ENCODE measurements around the gene PARD6B.

The PARD6B gene

DNA sequence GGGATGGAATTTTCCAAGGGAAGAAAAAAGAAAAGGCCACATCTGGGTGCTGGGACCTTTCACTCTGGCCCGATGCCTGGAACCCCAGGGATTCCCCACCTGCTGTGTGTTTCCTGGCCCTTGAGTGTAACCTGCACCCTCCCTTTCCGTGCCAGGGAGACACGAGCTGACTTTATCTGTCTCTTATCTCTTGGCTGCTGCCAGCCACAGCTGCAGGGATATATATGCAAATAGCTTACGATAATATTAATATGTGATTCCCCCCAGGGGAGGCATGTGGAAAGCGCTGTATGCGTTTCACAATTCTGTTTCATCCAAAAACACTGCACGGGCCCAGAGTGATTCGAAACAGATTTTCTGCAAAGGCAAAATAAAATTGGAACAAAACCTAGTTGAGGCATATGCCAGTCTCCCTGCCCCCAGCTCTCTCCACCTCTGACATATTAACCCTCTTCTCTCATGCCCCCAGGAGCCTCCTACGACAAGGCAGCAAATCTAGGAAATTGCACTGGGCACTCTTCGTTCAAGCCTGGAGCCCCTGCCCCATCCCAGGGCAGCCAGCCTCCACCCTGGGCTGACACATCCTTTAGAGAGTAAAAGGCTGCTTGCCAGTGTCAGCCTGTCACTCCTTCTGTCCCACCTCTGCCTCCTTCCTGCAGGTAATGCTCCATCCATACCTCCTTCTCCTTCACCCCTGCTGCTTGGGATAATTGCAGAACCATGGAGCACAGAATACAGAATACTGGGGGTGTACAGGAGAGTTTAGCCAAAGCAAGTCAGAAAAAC lies 41.3 kb upstream of the PARD6B start:
- DNase-seq (ENCODE audit: insufficient read length, low spot score) (no peak), FAIRE-seq (no peak)
- TF ChIP-seq, protein P1, sequence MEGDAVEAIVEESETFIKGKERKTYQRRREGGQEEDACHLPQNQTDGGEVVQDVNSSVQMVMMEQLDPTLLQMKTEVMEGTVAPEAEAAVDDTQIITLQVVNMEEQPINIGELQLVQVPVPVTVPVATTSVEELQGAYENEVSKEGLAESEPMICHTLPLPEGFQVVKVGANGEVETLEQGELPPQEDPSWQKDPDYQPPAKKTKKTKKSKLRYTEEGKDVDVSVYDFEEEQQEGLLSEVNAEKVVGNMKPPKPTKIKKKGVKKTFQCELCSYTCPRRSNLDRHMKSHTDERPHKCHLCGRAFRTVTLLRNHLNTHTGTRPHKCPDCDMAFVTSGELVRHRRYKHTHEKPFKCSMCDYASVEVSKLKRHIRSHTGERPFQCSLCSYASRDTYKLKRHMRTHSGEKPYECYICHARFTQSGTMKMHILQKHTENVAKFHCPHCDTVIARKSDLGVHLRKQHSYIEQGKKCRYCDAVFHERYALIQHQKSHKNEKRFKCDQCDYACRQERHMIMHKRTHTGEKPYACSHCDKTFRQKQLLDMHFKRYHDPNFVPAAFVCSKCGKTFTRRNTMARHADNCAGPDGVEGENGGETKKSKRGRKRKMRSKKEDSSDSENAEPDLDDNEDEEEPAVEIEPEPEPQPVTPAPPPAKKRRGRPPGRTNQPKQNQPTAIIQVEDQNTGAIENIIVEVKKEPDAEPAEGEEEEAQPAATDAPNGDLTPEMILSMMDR (IDR thresholded peaks at IDR 0.05; ENCODE audit: insufficient read depth, missing control alignments), result no peak

DNA sequence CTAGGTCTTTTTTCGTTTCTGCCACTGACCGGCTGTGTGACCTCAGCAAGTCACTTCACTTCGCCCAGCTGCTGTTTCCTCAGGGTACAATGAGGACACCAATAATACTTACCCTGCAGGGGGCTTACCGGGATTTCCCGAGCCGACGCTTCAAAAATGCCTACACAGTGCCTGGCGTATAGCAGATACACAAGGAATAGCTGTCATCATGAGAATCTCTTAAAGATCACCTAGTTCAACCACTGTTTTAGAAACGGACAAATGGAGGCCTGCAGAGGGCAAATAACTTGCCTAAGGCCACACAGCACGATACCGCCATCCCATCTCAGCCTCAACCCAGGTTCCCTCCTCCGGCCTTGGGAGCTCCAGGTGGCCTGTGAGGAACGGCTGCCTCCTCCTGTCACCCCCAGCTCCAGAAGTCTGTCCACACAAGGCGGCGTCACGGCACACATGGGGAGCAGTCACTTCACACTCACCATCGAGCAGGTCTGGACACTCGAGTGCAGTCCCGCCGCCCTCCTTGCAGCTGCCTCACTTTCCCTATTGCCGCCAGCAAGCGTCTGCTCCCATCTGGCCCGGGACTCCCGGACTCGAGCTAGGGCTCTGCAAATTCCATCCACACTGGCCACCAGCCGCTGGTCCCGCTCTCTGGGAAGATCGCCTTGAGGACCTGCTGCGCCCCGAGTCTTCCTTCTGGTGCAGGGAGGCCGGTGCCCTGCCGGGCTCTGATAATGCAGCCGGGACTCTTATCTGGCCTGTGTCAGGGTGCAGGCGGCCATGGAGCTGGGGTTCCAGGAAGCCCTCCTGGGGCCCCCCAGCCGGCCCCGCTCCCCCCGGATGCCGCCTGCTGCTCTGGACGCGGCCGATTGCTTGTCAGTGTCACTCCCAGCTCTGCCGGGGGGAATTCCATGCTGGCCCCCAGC lies 40.5 kb upstream of the PARD6B start, which contains the start of gene RIPOR3:
RIPOR3 (minus strand) TSS at position 893 of the 923 bp plus-strand sequence; CDS start at position 479, 414 bp downstream.
- DNase-seq (ENCODE audit: insufficient read length, low spot score) (no peak), FAIRE-seq (no peak)
- TF ChIP-seq, protein P1 (IDR thresholded peaks at IDR 0.05; ENCODE audit: insufficient read depth, missing control alignments), result no peak

DNA sequence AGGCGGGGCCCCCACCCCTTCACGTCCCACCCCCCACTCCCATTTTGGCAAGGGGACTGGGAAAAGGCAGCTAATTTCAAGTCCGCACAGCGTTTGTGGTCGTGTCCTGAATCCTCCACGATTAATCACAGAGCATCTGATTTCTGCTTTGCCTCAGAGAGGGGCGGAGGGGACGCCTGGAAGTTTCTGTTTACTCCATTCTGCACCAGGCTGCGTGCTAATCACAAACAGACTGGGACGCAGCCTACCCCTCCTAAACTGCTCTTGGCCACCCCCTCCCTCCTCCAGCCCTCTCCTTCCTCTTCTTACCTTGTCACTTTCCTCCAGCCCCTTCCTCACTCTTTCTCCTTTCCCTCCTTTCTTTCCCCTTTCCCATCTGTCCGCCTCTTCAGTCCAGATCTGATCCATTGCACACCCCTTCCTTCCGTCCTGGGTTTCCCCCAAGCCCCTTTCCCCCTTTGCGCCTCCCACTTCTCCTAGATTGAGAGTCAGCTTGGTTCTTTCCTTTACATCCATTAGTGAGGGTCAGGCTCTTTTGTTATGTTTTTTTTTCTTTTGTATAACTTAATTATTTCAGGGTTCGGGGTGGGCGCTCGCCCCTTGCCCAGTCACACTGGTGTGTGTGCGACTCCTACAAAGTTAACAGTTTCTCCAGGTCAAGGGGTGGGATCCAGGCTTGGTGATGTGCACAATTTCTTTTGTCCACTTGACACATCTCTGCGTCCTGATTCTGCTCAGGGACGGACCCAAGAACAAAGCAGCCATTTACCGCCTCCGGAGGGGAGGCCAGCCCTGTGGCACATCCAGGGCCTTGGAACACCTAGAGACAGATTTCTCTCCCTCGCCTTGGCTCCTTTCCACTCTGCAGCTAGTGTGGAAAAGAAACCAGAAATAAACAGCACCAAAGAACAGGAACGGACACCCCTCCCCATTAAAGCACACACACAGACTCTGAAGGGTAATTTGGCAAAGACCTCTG lies 39.5 kb upstream of the PARD6B start:
- DNase-seq (ENCODE audit: insufficient read length, low spot score), result no peak
- no peak for FAIRE-seq
- TF ChIP-seq, protein P1 (IDR thresholded peaks at IDR 0.05; ENCODE audit: insufficient read depth, missing control alignments), result no peak

DNA sequence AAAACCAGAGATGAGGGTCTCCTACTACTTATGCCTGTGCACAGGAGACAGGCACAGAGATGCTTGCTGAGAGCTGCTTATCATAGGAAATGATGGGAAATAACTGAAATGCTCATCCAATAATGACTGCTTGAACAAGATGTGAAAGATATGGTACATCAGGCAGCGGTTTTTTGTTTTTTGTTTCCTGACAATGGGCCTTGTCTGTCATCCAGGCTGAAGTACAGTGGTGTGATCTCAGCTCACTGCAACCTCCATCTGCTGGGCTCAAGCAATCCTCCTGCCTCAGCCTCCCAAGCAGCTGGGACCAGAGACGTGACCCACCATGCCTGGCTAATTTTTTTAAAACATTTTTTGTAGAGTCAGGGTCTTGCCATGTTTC lies 38.8 kb upstream of the PARD6B start:
- DNase-seq (ENCODE audit: insufficient read length, low spot score) (no peak), FAIRE-seq (no peak)
- TF ChIP-seq, protein P1 (IDR thresholded peaks at IDR 0.05; ENCODE audit: insufficient read depth, missing control alignments), result no peak

DNA sequence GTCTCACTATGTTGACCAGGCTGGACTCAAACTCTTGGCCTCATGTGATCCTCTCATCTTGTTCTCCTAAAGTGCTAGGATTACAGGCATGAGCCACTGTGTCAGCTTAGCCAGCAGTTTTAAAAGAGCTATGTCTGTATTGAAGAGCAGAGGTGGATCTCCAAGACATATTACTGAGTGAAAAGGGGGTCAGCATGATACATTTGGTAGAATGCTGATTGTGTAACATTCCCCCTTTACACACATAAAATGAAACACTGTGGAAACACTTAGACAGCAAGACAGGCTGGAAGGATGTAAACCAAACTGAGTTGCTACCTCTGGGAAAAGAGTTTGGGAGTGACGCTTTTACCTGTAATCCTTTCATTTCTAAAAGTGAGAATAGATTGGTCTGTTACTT lies 38.4 kb upstream of the PARD6B start:
- TF ChIP-seq, protein P1 (IDR thresholded peaks at IDR 0.05; ENCODE audit: insufficient read depth, missing control alignments), result no peak
- no peak for FAIRE-seq
- DNase-seq (ENCODE audit: insufficient read length, low spot score), result no peak

DNA sequence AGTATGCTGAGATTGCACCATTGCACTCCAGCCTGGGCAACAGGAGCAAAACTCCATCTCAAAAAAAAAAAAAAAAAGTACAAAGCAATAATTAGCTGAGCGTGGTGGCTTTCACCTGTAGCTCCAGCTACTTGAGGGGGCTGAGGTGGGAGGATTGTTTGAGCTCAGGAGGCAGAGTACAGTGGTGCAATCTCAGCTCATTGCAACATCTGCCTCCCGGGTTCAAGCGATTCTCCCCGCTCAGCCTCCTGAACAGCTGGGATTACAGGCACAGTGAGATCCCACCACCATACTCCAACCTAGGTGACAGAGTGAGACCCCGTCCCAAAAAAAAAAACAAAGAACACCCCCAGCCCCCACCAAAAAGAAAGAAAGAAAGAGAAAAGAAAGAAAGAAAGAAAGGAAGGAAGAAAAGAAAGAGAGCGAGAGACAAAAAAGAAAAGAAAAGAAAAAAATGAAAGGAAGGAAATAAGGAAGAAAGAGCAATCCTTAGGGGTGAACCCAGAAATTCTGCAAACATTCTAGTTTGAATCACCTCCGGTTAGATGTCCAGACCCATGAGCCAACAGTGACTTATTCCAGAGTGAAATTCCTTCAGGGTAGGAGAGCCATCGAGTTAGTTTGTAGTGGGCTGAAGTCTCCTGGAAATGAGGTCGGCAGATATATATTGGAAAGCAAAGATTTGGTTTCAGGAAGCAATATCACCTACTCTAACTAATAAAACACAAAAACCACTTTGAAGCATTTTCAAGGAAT lies 36.8 kb upstream of the PARD6B start:
- TF ChIP-seq, protein P1 (IDR thresholded peaks at IDR 0.05; ENCODE audit: insufficient read depth, missing control alignments), result no peak
- DNase-seq (ENCODE audit: insufficient read length, low spot score), result no peak
- FAIRE-seq, result no peak
